OCI-LY3 (cell line): ENCODE results near the gene GALNT18.

ENCODE experiments used
- H2AFZ ChIP-seq: fragments of 200-600, 300-600 bp; shearing (Covaris generic); 2 replicates; pipeline ENCODE4 v1.6.0; 2014; ENCODE audit warnings: antibody characterized with exemption, low read depth, low read length
- H3K27ac ChIP-seq: fragments of 200-600, 300-600 bp; sonication (generic); 2 replicates; pipeline ENCODE4 v1.5.1; 2014; ENCODE audit warnings: mild to moderate bottlenecking, low read length, moderate library complexity, mixed read lengths
- H3K27me3 ChIP-seq: fragments of 200-600, 300-600 bp; sonication (generic); 2 replicates; pipeline ENCODE4 v1.6.1; 2014; ENCODE audit warnings: low read depth, low read length, mixed read lengths
- H3K36me3 ChIP-seq: fragments of 200-600, 300-600 bp; sonication (generic); replicated peaks from 2 replicates; pipeline ENCODE3; 2014; ENCODE audit warnings: low read depth, low read length, mixed read lengths
- H3K4me1 ChIP-seq: fragments of 300-600, 200-600 bp; sonication (generic); 2 replicates; pipeline ENCODE4 v1.6.1; 2014; ENCODE audit warnings: low read length, mixed read lengths
- H3K4me2 ChIP-seq: fragments of 200-600, 300-600 bp; sonication (generic); 2 replicates; pipeline ENCODE4 v1.6.1; 2014; ENCODE audit warnings: low read length, mixed read lengths
- H3K4me3 ChIP-seq: fragments of 300-600, 200-600 bp; sonication (generic); 2 replicates; pipeline ENCODE4 v1.5.1; 2014; ENCODE audit warnings: antibody characterized with exemption, mild to moderate bottlenecking, low read length, moderate library complexity
- H3K79me2 ChIP-seq: fragments of 300-600, 200-600 bp; shearing (Covaris generic); 2 replicates; pipeline ENCODE4 v1.6.1; 2014; ENCODE audit warnings: mild to moderate bottlenecking, low read length, mixed read lengths
- H3K9ac ChIP-seq: fragments of 300-600, 200-600 bp; shearing (Covaris generic); 2 replicates; pipeline ENCODE4 v1.6.0; 2014; ENCODE audit warnings: mild to moderate bottlenecking, low read length, moderate library complexity
- H3K9me3 ChIP-seq: fragments of 200-600, 300-600 bp; shearing (Covaris generic); 2 replicates; pipeline ENCODE4 v1.6.1; 2014; ENCODE audit warnings: low read length, mixed read lengths; ENCODE audit not compliant: insufficient read depth
- H4K20me1 ChIP-seq: fragments of 200-600, 300-600 bp; sonication (generic); 2 replicates; pipeline ENCODE4 v1.6.1; 2016; ENCODE audit warnings: low read length, mixed read lengths; ENCODE audit not compliant: insufficient read depth
- EZH2phosphoT487 ChIP-seq: fragments of 200-600 bp; shearing (Covaris generic); IDR thresholded peaks from 2 replicates; pipeline ENCODE4 v1.6.1; 2018; ENCODE audit warnings: antibody characterized with exemption, mixed run types, low read depth
- TF ChIP-seq, protein P1 (sequence below): fragments of 200-600, 300-600 bp; sonication (generic); IDR thresholded peaks from 2 replicates; pipeline ENCODE4 v1.5.1; 2014; ENCODE audit warnings: antibody characterized with exemption, low read length, low read depth

Gene GALNT18

DNA sequence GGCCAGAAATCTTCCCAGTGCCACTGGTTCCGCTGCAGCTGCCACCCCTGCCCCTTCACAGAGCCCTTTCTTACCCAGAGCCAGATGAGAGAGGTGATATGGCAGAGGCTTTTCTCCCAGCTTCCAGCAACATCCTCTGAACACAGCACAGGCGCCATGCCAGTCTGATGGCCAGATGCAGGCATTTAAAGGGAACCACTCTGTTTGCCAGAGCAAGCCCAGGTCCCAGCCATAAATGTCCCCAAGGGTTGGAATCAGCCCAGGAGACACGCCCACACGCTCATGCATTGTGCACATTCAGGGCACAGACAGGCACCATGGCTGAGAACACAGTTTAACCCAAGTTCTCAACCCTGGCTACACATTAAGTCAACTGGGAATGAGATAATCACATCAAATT is 154.5 kb downstream of the GALNT18 start:
- TF ChIP-seq, protein P1, sequence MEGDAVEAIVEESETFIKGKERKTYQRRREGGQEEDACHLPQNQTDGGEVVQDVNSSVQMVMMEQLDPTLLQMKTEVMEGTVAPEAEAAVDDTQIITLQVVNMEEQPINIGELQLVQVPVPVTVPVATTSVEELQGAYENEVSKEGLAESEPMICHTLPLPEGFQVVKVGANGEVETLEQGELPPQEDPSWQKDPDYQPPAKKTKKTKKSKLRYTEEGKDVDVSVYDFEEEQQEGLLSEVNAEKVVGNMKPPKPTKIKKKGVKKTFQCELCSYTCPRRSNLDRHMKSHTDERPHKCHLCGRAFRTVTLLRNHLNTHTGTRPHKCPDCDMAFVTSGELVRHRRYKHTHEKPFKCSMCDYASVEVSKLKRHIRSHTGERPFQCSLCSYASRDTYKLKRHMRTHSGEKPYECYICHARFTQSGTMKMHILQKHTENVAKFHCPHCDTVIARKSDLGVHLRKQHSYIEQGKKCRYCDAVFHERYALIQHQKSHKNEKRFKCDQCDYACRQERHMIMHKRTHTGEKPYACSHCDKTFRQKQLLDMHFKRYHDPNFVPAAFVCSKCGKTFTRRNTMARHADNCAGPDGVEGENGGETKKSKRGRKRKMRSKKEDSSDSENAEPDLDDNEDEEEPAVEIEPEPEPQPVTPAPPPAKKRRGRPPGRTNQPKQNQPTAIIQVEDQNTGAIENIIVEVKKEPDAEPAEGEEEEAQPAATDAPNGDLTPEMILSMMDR = no peak
- TF ChIP-seq EZH2phosphoT487 = no peak
- no peak overlapping the region for H3K4me3 ChIP-seq
- H3K9me3 ChIP-seq = no peaks in the 10 kb centered on the region
- H4K20me1 ChIP-seq = no peaks in the 10 kb centered on the region
- H2AFZ ChIP-seq = no peak overlapping the region
- H3K4me1 ChIP-seq = peaks cover 5% of the 10 kb centered on the region; the same call in 1 of the 2 replicates
- no peaks in the 10 kb centered on the region for H3K79me2 ChIP-seq
- H3K27ac ChIP-seq = no peak overlapping the region
- H3K36me3 ChIP-seq = no peaks in the 10 kb centered on the region
- peaks cover 12% of the 10 kb centered on the region for H3K27me3 ChIP-seq
- no peak overlapping the region for H3K4me2 ChIP-seq
- no peak overlapping the region for H3K9ac ChIP-seq

DNA sequence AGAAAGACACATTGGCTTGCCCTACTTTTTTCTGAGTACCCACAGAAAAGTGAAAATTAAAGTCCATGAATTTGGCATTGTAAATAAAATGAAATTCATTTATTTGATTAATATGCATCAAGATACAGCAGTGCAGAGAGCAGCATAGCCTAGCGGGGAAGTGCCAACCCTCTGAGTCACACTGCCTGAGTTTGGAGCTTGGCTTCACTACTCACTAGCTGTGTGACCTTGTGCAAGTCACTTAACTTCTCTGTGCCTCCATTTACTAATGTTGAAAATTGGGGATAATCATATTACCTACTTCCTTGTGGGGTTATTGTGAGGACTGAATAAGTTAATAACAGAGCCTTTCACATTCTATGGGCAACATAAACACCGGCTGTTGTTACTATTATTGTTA is 157.2 kb downstream of the GALNT18 start:
- Histone ChIP-seq H3K27me3 (peaks cover 15% of the 10 kb centered on the region), H3K4me2 (no peak overlapping the region), H4K20me1 (no peaks in the 10 kb centered on the region), H3K4me3 (no peak overlapping the region), H3K79me2 (no peaks in the 10 kb centered on the region), H3K4me1 (no peaks in the 10 kb centered on the region), H3K9ac (no peak overlapping the region), H3K27ac (no peak overlapping the region), H2AFZ (no peak overlapping the region), H3K9me3 (no peaks in the 10 kb centered on the region), H3K36me3 (no peaks in the 10 kb centered on the region)
- TF ChIP-seq, protein P1 = no peak
- no peak for TF ChIP-seq EZH2phosphoT487

DNA sequence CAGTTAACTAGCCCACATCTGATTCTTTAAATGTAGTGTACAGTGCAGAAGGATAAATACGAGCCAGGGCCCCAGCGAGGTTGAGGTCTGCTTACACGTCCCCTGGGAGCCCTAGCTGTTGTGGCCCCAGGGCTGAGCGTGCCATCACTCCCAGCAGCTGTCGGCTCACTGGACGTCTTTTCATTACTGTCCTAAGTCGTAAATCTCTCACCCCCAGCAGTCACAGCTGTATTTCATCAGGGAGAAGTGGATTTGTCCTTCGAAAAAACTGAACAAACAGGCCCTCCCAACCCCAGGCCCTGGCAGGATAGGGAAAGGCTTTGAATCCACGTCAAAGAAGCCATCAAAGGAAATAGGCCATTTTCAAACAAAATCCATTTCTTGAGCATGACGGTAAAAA is 158.4 kb downstream of the GALNT18 start:
- no peak overlapping the region for H3K4me3 ChIP-seq

DNA sequence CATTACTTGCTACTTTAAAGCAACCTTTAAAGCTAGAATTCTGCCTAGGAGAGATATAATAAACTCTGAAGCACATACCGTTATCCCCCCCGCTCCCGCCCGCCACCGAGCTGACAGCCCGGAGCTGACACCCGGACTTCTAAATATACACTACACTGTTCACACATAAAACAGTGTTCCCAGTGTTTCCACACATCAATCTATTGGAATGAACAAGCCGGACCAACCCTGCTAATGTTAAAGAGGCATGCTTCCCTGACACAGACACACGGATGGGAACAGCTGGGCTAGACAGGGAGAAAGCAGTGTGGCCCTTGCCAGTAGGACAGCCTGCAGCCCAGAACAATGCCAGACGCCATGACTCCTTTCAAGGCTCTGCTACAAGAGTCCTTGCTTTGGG is 160.3 kb downstream of the GALNT18 start:
- no peak overlapping the region for H3K9ac ChIP-seq
- no peaks in the 10 kb centered on the region for H3K36me3 ChIP-seq
- H3K27ac ChIP-seq = no peak overlapping the region
- H4K20me1 ChIP-seq = no peaks in the 10 kb centered on the region
- no peak overlapping the region for H2AFZ ChIP-seq
- H3K4me1 ChIP-seq = no peaks in the 10 kb centered on the region
- H3K27me3 ChIP-seq = peaks cover 3% of the 10 kb centered on the region; the same call in 1 of the 2 replicates
- no peaks in the 10 kb centered on the region for H3K9me3 ChIP-seq
- no peak overlapping the region for H3K4me2 ChIP-seq
- H3K4me3 ChIP-seq = no peak overlapping the region
- TF ChIP-seq EZH2phosphoT487 = no peak
- TF ChIP-seq, protein P1 = no peak
- H3K79me2 ChIP-seq = no peaks in the 10 kb centered on the region

More for the DNA sequence above, 158.4 kb downstream of the GALNT18 start:
- H3K27me3 ChIP-seq = peaks cover 11% of the 10 kb centered on the region; the same call in 1 of the 2 replicates
- no peaks in the 10 kb centered on the region for H3K9me3 ChIP-seq
- no peak overlapping the region for H3K4me2 ChIP-seq
- no peaks in the 10 kb centered on the region for H3K79me2 ChIP-seq
- H2AFZ ChIP-seq = no peak overlapping the region
- no peaks in the 10 kb centered on the region for H4K20me1 ChIP-seq
- TF ChIP-seq, protein P1 = no peak
- TF ChIP-seq EZH2phosphoT487 = no peak
- no peak overlapping the region for H3K27ac ChIP-seq
- no peak overlapping the region for H3K9ac ChIP-seq
- H3K36me3 ChIP-seq = no peaks in the 10 kb centered on the region
- H3K4me1 ChIP-seq = no peaks in the 10 kb centered on the region
